GM12878 (cell line): ENCODE results near the gene ASIC2. TPM values are rescaled to one million over a fixed set of nuclear protein-coding genes. Genes with fewer than 3 reads are reported as not detected.

ENCODE experiments used
- ATAC-seq: fragments of 200-7000 bp; cut with Tn5 transposase; 3 replicates; pipeline ENCODE4 v1.9.1; 2020; ENCODE audit warnings: mild to moderate bottlenecking, moderate library complexity
- BruUV-seq: library from RNA; stranded (reverse); fragments of 400-500 nt; replicated peaks from 2 replicates; lab custom pipeline; 2021; lab: Mats Ljungman, UMichigan
- CTCF ChIA-PET: fragments of 300-600 bp; sonication (Branson Sonifier 250); formaldehyde crosslinking; extraction: SDS; loops from one replicate; lab custom pipeline; 2021; ENCODE audit warnings: inconsistent platforms; lab: Yijun Ruan, JAX
- POLR2A ChIA-PET: fragments of 350-600 bp; formaldehyde crosslinking; extraction: SDS; loops from one replicate; lab custom pipeline; 2021; ENCODE audit warnings: inconsistent platforms; lab: Charles Lee
- RAD21 ChIA-PET: fragments of 300-600 bp; sonication (Branson Sonifier 250); formaldehyde crosslinking; loops from one replicate; lab custom pipeline; 2023; ENCODE audit warnings: antibody characterized with exemption; ENCODE audit not compliant: unreplicated experiment; lab: Charles Lee
- SMC1A ChIA-PET: fragments of 300-600 bp; sonication (Branson Sonifier 250); formaldehyde crosslinking; loops from one replicate; lab custom pipeline; 2023; ENCODE audit not compliant: unreplicated experiment, uncharacterized antibody; lab: Charles Lee
- DNase-seq: peaks from one replicate; pipeline ENCODE4 v3.0.0-alpha.2; 2011; ENCODE audit warnings: low read depth, low spot score
- FAIRE-seq: peaks from 3 replicates; lab custom pipeline; 2011; peaks lifted over from hg19 to GRCh38; lab: Jason Lieb, UNC
- H2AFZ ChIP-seq: 2 replicates; pipeline ENCODE4 v1.6.0; 2011; ENCODE audit warnings: low read depth, low read length, control low read depth; ENCODE audit not compliant: control insufficient read depth
- H3K27ac ChIP-seq: 2 replicates; pipeline ENCODE4 v1.5.1; 2011; ENCODE audit warnings: control low read depth; ENCODE audit not compliant: control insufficient read depth, insufficient read depth
- H3K27me3 ChIP-seq, 2 experiments: replicated peaks in 1 of 2; 2 replicates each; pipeline versions ENCODE4 v1.6.0 to v1.6.1; 2011; ENCODE audit warnings: low read length in 1 of 2; ENCODE audit not compliant: control insufficient read depth in 2 of 2, insufficient read depth in 2 of 2
- H3K36me3 ChIP-seq, 2 experiments: 2 replicates each; pipeline ENCODE4 v1.5.1; 2011; ENCODE audit warnings: low read length in 1 of 2; ENCODE audit not compliant: control insufficient read depth in 2 of 2, insufficient read depth in 2 of 2
- H3K4me1 ChIP-seq: 2 replicates; pipeline ENCODE4 v1.6.1; 2011; ENCODE audit warnings: mild to moderate bottlenecking, low read length, moderate library complexity, mixed read lengths; ENCODE audit not compliant: control insufficient read depth, insufficient read depth
- H3K4me2 ChIP-seq: 2 replicates; pipeline ENCODE4 v1.6.0; 2011; ENCODE audit warnings: control low read depth; ENCODE audit not compliant: control insufficient read depth, insufficient read depth
- H3K4me3 ChIP-seq: fragments of 200-600 bp; sonication (generic); 2 replicates; pipeline ENCODE4 v1.5.1; 2016
- H3K79me2 ChIP-seq: 2 replicates; pipeline ENCODE4 v1.6.0; 2011; ENCODE audit warnings: low read length; ENCODE audit not compliant: control insufficient read depth, insufficient read depth
- H3K9ac ChIP-seq: 2 replicates; pipeline ENCODE4 v1.8.0; 2011; ENCODE audit warnings: low read length, control low read depth, mixed read lengths; ENCODE audit not compliant: control insufficient read depth, insufficient read depth
- H3K9me3 ChIP-seq: replicated peaks from 3 replicates; pipeline ENCODE4 v1.5.1; 2011; ENCODE audit warnings: mild to moderate bottlenecking, low read length; ENCODE audit not compliant: control insufficient read depth, insufficient read depth
- H4K20me1 ChIP-seq: 2 replicates; pipeline ENCODE4 v1.6.0; 2011; ENCODE audit not compliant: control insufficient read depth, insufficient read depth
- BCLAF1 ChIP-seq: fragments of 450-650 bp; IDR thresholded peaks from 2 replicates; pipeline ENCODE4 v1.6.1; 2017; ENCODE audit warnings: antibody characterized with exemption, mild to moderate bottlenecking, moderate library complexity
- NBN ChIP-seq: fragments of 450-650 bp; IDR thresholded peaks from 2 replicates; pipeline ENCODE4 v1.6.1; 2016
- NR2C1 ChIP-seq: fragments of 450-650 bp; IDR thresholded peaks from 2 replicates; pipeline ENCODE4 v1.6.1; 2017; ENCODE audit warnings: antibody characterized with exemption, mild to moderate bottlenecking, moderate library complexity
- NRF1 ChIP-seq: conservative IDR thresholded peaks from 2 replicates; pipeline ENCODE4 v1.6.1; 2011; ENCODE audit warnings: mild to moderate bottlenecking, low read depth, low read length, improper control_type of control experiment
- RCOR1 ChIP-seq: conservative IDR thresholded peaks from 2 replicates; pipeline ENCODE4 v1.6.1; 2012; ENCODE audit warnings: low read depth, low read length, improper control_type of control experiment
- SIX5 ChIP-seq: IDR thresholded peaks from 2 replicates; pipeline ENCODE4 v1.6.1; 2011; ENCODE audit warnings: mild to moderate bottlenecking, low read depth, low read length, moderate library complexity; ENCODE audit not compliant: severe bottlenecking
- SREBF2 ChIP-seq: IDR thresholded peaks from 2 replicates; pipeline ENCODE4 v1.6.1; 2012; ENCODE audit warnings: mild to moderate bottlenecking, low read length
- ZNF217 ChIP-seq: fragments of 450-650 bp; IDR thresholded peaks from 2 replicates; pipeline ENCODE4 v1.6.1; 2017; ENCODE audit warnings: antibody characterized with exemption, mild to moderate bottlenecking
- ZNF24 ChIP-seq: fragments of 450-650 bp; IDR thresholded peaks from 2 replicates; pipeline ENCODE4 v1.6.1; 2017; ENCODE audit warnings: antibody characterized with exemption, mild to moderate bottlenecking
- WGBS: methylation state at CpG from one replicate; pipeline ENCODE4 v1.1.6; 2016; ENCODE audit warnings: low lambda C conversion rate; ENCODE audit not compliant: insufficient replicate concordance, insufficient coverage; ENCODE audit errors: missing lambda C conversion rate; 5-methylcytosine and 5-hydroxymethylcytosine counted together
- in situ Hi-C: fragments of 300-500 bp; cut with MboI; formaldehyde crosslinking; loops from 9 replicates; pipeline ENCODE4 v1.14.3; 2018; ENCODE audit warnings: mixed read lengths
- intact Hi-C: fragments of 100-400 bp; cut with micrococcal nuclease; formaldehyde crosslinking; loops from one replicate; pipeline ENCODE4 v1.14.2; 2022; ENCODE audit not compliant: unreplicated experiment
- polyA plus RNA-seq, 11 experiments: library from polyadenylated mRNA; depleted of rRNA in 4 of 11; unstranded in 6 of 11; stranded (reverse) in 5 of 11; fragments of >200 nt; fragmentation: Nextera tagmentation in 4 of 11; fragmentation: Illumina TruSeq in 1 of 11; extraction: Ambion mirVana in 4 of 11; extraction: Trizol in 1 of 11; gene quantifications; 1 replicate in 1 of 11; 2 replicates in 10 of 11; pipeline versions ENCODE4 v1.2.1 to v1.2.3, GENCODE V29; 2011 to 2016; ENCODE audit warnings: inconsistent platforms in 2 of 11, missing spikeins in 2 of 11, low read depth in 1 of 11
- total RNA-seq, 4 experiments: library from RNA; depleted of rRNA in 3 of 4; stranded (reverse); fragments of >200 nt in 3 of 4; fragmentation: Illumina TruSeq in 1 of 4; extraction: Trizol in 1 of 4; gene quantifications; 2 replicates each; pipeline versions ENCODE4 v1.2.1 to v1.2.3, GENCODE V29; 2013 to 2021
- TF ChIP-seq, protein P1 (sequence below), 3 experiments: IDR thresholded peaks in 2 of 3; conservative IDR thresholded peaks in 1 of 3; 2 replicates each; pipeline ENCODE4 v1.5.1; 2011; ENCODE audit warnings: low read depth in 3 of 3, low read length in 3 of 3, mild to moderate bottlenecking in 3 of 3, control low read depth in 2 of 3, moderate library complexity in 2 of 3, inconsistent platforms in 1 of 3, mixed read lengths in 1 of 3; ENCODE audit not compliant: control insufficient read depth in 2 of 3, insufficient read depth in 1 of 3; ENCODE audit errors: extremely low read depth in 1 of 3
- TF ChIP-seq, protein P2 (sequence below): fragments of 450-650 bp; IDR thresholded peaks from 2 replicates; pipeline ENCODE4 v1.6.1; 2018; ENCODE audit warnings: borderline replicate concordance, mild to moderate bottlenecking; ENCODE audit not compliant: partially characterized antibody
- TF ChIP-seq, protein P3 (sequence below): fragments of 450-650 bp; IDR thresholded peaks from 2 replicates; pipeline ENCODE4 v1.6.1; 2017; ENCODE audit warnings: mild to moderate bottlenecking

ASIC2 gene
- total and polyA plus RNA-seq, 10 of the 15 experiments (the other 5 are each of a cell fraction or from before 2014, with no cell fraction given): not detected

- FAIRE-seq (no peak), DNase-seq (no peak), ATAC-seq (no peak)
- no peak overlapping the region for H3K4me2 ChIP-seq
- ChIA-PET RAD21 (interaction anchor here (0.5 kb wide), 1 partner anchor 175 kb away, joined by 3 read pairs; no protein-coding TSS in a partner anchor), POLR2A (no interaction called here), SMC1A (no interaction called here), CTCF (interaction anchor here (1.1 kb wide), 1 partner anchor 9 kb away, joined by 3 read pairs; no protein-coding TSS in a partner anchor)
- H3K9ac ChIP-seq: no peak overlapping the region
- BruUV-seq: no TSS peak
- no peak overlapping the region for H3K4me3 ChIP-seq
- in situ Hi-C loops: no loop called here
- no peak overlapping the region for H3K27ac ChIP-seq
- H3K79me2 ChIP-seq: no peaks in the 10 kb centered on the region
- intact Hi-C loops: no loop called here
- no peak for TF ChIP-seq NRF1
- no peak for TF ChIP-seq SREBF2
- TF ChIP-seq, protein P1, sequence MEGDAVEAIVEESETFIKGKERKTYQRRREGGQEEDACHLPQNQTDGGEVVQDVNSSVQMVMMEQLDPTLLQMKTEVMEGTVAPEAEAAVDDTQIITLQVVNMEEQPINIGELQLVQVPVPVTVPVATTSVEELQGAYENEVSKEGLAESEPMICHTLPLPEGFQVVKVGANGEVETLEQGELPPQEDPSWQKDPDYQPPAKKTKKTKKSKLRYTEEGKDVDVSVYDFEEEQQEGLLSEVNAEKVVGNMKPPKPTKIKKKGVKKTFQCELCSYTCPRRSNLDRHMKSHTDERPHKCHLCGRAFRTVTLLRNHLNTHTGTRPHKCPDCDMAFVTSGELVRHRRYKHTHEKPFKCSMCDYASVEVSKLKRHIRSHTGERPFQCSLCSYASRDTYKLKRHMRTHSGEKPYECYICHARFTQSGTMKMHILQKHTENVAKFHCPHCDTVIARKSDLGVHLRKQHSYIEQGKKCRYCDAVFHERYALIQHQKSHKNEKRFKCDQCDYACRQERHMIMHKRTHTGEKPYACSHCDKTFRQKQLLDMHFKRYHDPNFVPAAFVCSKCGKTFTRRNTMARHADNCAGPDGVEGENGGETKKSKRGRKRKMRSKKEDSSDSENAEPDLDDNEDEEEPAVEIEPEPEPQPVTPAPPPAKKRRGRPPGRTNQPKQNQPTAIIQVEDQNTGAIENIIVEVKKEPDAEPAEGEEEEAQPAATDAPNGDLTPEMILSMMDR (IDR thresholded peaks at IDR 0.05 in 2 of 3, conservative IDR thresholded peaks at IDR 0.05 in 1 of 3; ENCODE audit: control insufficient read depth in 2 of 3, extremely low read depth in 1 of 3, insufficient read depth in 1 of 3, low read depth in 3 of 3, low read length in 3 of 3): no peak
- TF ChIP-seq BCLAF1: no peak
- no peak for TF ChIP-seq ZNF24
- TF ChIP-seq, protein P2, sequence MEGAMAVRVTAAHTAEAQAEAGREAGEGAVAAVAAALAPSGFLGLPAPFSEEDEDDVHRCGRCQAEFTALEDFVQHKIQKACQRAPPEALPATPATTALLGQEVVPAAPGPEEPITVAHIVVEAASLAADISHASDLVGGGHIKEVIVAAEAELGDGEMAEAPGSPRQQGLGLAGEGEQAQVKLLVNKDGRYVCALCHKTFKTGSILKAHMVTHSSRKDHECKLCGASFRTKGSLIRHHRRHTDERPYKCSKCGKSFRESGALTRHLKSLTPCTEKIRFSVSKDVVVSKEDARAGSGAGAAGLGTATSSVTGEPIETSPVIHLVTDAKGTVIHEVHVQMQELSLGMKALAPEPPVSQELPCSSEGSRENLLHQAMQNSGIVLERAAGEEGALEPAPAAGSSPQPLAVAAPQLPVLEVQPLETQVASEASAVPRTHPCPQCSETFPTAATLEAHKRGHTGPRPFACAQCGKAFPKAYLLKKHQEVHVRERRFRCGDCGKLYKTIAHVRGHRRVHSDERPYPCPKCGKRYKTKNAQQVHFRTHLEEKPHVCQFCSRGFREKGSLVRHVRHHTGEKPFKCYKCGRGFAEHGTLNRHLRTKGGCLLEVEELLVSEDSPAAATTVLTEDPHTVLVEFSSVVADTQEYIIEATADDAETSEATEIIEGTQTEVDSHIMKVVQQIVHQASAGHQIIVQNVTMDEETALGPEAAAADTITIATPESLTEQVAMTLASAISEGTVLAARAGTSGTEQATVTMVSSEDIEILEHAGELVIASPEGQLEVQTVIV: no peak
- TF ChIP-seq, protein P3, sequence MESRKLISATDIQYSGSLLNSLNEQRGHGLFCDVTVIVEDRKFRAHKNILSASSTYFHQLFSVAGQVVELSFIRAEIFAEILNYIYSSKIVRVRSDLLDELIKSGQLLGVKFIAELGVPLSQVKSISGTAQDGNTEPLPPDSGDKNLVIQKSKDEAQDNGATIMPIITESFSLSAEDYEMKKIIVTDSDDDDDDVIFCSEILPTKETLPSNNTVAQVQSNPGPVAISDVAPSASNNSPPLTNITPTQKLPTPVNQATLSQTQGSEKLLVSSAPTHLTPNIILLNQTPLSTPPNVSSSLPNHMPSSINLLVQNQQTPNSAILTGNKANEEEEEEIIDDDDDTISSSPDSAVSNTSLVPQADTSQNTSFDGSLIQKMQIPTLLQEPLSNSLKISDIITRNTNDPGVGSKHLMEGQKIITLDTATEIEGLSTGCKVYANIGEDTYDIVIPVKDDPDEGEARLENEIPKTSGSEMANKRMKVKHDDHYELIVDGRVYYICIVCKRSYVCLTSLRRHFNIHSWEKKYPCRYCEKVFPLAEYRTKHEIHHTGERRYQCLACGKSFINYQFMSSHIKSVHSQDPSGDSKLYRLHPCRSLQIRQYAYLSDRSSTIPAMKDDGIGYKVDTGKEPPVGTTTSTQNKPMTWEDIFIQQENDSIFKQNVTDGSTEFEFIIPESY: no peak
- TF ChIP-seq SIX5: no peak
- no peak for TF ChIP-seq ZNF217
- TF ChIP-seq RCOR1: no peak
- no peak for TF ChIP-seq NBN
- no peak for TF ChIP-seq NR2C1
- no peaks in the 10 kb centered on the region for H3K4me1 ChIP-seq
- no peaks in the 10 kb centered on the region for H3K36me3 ChIP-seq
- WGBS: 43% methylated on average over 4 of the region's 4 CpGs
- 0 out of 4 replicates have a peak, but pooled peaks cover 1 to 3% of the 10 kb centered on the region in 2 experiments for H3K27me3 ChIP-seq
- no peaks in the 10 kb centered on the region for H3K9me3 ChIP-seq
- no peak overlapping the region for H2AFZ ChIP-seq
- H4K20me1 ChIP-seq: no peaks in the 10 kb centered on the region
Measured at GRCh38 chr17:33052856-33053255, 240.2 kb downstream of the ASIC2 start.
